SK-N-SH (cell line): ENCODE results near the gene CNTN4. TPM values are rescaled to one million over a fixed set of nuclear protein-coding genes. Genes with fewer than 3 reads are reported as not detected.

Experiments
- CTCF ChIA-PET: fragments of 300-600, 350-600 bp; formaldehyde crosslinking; extraction: SDS; loops from one replicate; lab custom pipeline; 2021; lab: Yijun Ruan, JAX
- POLR2A ChIA-PET: fragments of 350-600 bp; sonication (Branson Sonifier 250); formaldehyde crosslinking; extraction: SDS; loops from one replicate; lab custom pipeline; 2020; ENCODE audit warnings: antibody characterized with exemption, inconsistent platforms; lab: Yijun Ruan, JAX
- DNase-seq: peaks from one replicate; pipeline ENCODE4 v3.0.0; 2012
- H2AFZ ChIP-seq: fragments of 200-600 bp; sonication (generic); 2 replicates; pipeline ENCODE4 v1.8.1; 2016; ENCODE audit warnings: antibody characterized with exemption, mild to moderate bottlenecking, low read depth
- H3F3A ChIP-seq: fragments of 200-600 bp; sonication (generic); replicated peaks from 2 replicates; pipeline ENCODE3; 2016; ENCODE audit warnings: antibody characterized with exemption, mild to moderate bottlenecking; ENCODE audit not compliant: insufficient read depth
- H3K27ac ChIP-seq, 2 experiments: fragments of 200-500 bp in 1 of 2; fragments of 200-600 bp in 1 of 2; sonication (Bioruptor generic) in 1 of 2; sonication (generic), shearing (Covaris generic) in 1 of 2; 2 replicates each; pipeline versions ENCODE4 v1.5.1 to v1.6.1; 2014 to 2016; ENCODE audit warnings: low read depth in 2 of 2, inconsistent platforms in 1 of 2, low read length in 1 of 2, mild to moderate bottlenecking in 1 of 2, mixed read lengths in 1 of 2
- H3K27me3 ChIP-seq: fragments of 200-600 bp; sonication (generic), shearing (Covaris generic); 2 replicates; pipeline ENCODE4 v1.6.1; 2016; ENCODE audit warnings: mixed run types; ENCODE audit not compliant: insufficient read depth
- H3K36me3 ChIP-seq, 2 experiments: fragments of 200-500 bp in 1 of 2; fragments of 200-600 bp in 1 of 2; sonication (Bioruptor generic) in 1 of 2; sonication (generic) in 1 of 2; replicated peaks in 1 of 2; 2 replicates each; pipeline versions ENCODE3 to v1.5.1; 2014 to 2016; ENCODE audit warnings: low read length in 1 of 2, mild to moderate bottlenecking in 1 of 2; ENCODE audit not compliant: insufficient read depth in 2 of 2, control insufficient read depth in 1 of 2
- H3K4me1 ChIP-seq, 2 experiments: fragments of 200-500 bp in 1 of 2; fragments of 200-600 bp in 1 of 2; sonication (Bioruptor generic) in 1 of 2; sonication (generic), shearing (Covaris generic) in 1 of 2; 2 replicates each; pipeline versions ENCODE4 v1.5.1 to v1.6.1; 2014 to 2016; ENCODE audit warnings: low read depth in 1 of 2, low read length in 1 of 2, mixed run types in 1 of 2; ENCODE audit not compliant: insufficient read depth in 2 of 2, control insufficient read depth in 1 of 2
- H3K4me2 ChIP-seq: fragments of 200-600 bp; sonication (generic), shearing (Covaris generic); 2 replicates; pipeline ENCODE4 v1.6.1; 2017; ENCODE audit warnings: mixed run types
- H3K4me3 ChIP-seq, 2 experiments: fragments of 200-500 bp in 1 of 2; fragments of 200-600 bp in 1 of 2; sonication (Bioruptor generic) in 1 of 2; sonication (generic), shearing (Covaris generic) in 1 of 2; 2 replicates each; pipeline versions ENCODE4 v1.5.1 to v1.8.1; 2014 to 2016; ENCODE audit warnings: low read depth in 2 of 2, inconsistent platforms in 1 of 2, low read length in 1 of 2, mild to moderate bottlenecking in 1 of 2, mixed read lengths in 1 of 2, moderate library complexity in 1 of 2
- H3K79me2 ChIP-seq: fragments of 200-600 bp; sonication (generic); 2 replicates; pipeline ENCODE4 v1.8.1; 2017; ENCODE audit warnings: mild to moderate bottlenecking; ENCODE audit not compliant: insufficient read depth
- H3K9ac ChIP-seq: fragments of 200-600 bp; sonication (generic); 2 replicates; pipeline ENCODE4 v1.6.1; 2017; ENCODE audit warnings: mixed run types
- H3K9me2 ChIP-seq: fragments of 200-600 bp; sonication (generic); 2 replicates; pipeline ENCODE4 v1.6.1; 2017; ENCODE audit warnings: mixed run types
- H3K9me3 ChIP-seq: fragments of 200-600 bp; sonication (generic); 2 replicates; pipeline ENCODE4 v1.6.1; 2017; ENCODE audit warnings: mixed run types, mild to moderate bottlenecking, moderate library complexity
- H4K20me1 ChIP-seq: fragments of 200-600 bp; sonication (generic); 2 replicates; pipeline ENCODE4 v1.6.1; 2017; ENCODE audit warnings: mild to moderate bottlenecking, mixed run types; ENCODE audit not compliant: insufficient read depth
- CHD2 ChIP-seq: fragments of 150-350 bp; IDR thresholded peaks from 2 replicates; pipeline ENCODE4 v1.6.1; 2018; ENCODE audit warnings: low read length; ENCODE audit not compliant: partially characterized antibody
- CTCF ChIP-seq: fragments of 200-600 bp; sonication (generic); IDR thresholded peaks from 2 replicates; pipeline ENCODE4 v1.6.1; 2017; ENCODE audit warnings: antibody characterized with exemption, mild to moderate bottlenecking, moderate library complexity
- ELF1 ChIP-seq: IDR thresholded peaks from 2 replicates; pipeline ENCODE4 v1.4.0; 2012
- EZH2phosphoT487 ChIP-seq: fragments of 200-600 bp; sonication (generic); IDR thresholded peaks from 2 replicates; pipeline ENCODE4 v1.6.1; 2017; ENCODE audit warnings: low read depth, mixed run types, mild to moderate bottlenecking, antibody characterized with exemption, moderate library complexity, borderline replicate concordance
- FOXJ3 ChIP-seq: sonication (generic); formaldehyde crosslinking; IDR thresholded peaks from 2 replicates; pipeline ENCODE4 v1.5.1; 2020; ENCODE audit warnings: mild to moderate bottlenecking, missing genetic modification reagents
- FOXM1 ChIP-seq: IDR thresholded peaks from 2 replicates; pipeline ENCODE4 v1.4.0; 2012; ENCODE audit warnings: low read depth, mild to moderate bottlenecking
- GABPA ChIP-seq: IDR thresholded peaks from 2 replicates; pipeline ENCODE4 v1.4.0; 2012; ENCODE audit warnings: low read depth, mild to moderate bottlenecking
- GATA2 ChIP-seq: sonication (generic); formaldehyde crosslinking; IDR thresholded peaks from 2 replicates; pipeline ENCODE4 v1.5.0; 2020; ENCODE audit warnings: mild to moderate bottlenecking, missing genetic modification reagents
- IRF3 ChIP-seq: fragments of 150-350 bp; IDR thresholded peaks from 2 replicates; pipeline ENCODE4 v1.6.1; 2016; ENCODE audit warnings: mild to moderate bottlenecking, low read depth, low read length
- MAX ChIP-seq: IDR thresholded peaks from 2 replicates; pipeline ENCODE4 v1.4.0; 2012; ENCODE audit warnings: low read depth
- MXI1 ChIP-seq: IDR thresholded peaks from 2 replicates; pipeline ENCODE4 v1.6.1; 2012; ENCODE audit warnings: mild to moderate bottlenecking, low read depth, low read length, improper control_type of control experiment
- PBX3 ChIP-seq: IDR thresholded peaks from 2 replicates; pipeline ENCODE4; 2012
- RFX5 ChIP-seq: IDR thresholded peaks from 2 replicates; pipeline ENCODE4 v1.6.1; 2012; ENCODE audit warnings: mild to moderate bottlenecking, improper control_type of control experiment, low read length
- SIN3A ChIP-seq: IDR thresholded peaks from 2 replicates; pipeline ENCODE4 v1.6.1; 2012; ENCODE audit warnings: low read depth, mild to moderate bottlenecking, low read length, moderate library complexity, borderline replicate concordance
- TCF12 ChIP-seq: IDR thresholded peaks from 2 replicates; pipeline ENCODE4 v1.4.0; 2012
- TEAD4 ChIP-seq: IDR thresholded peaks from 2 replicates; pipeline ENCODE4 v1.4.0; 2012; ENCODE audit warnings: mild to moderate bottlenecking, borderline replicate concordance; ENCODE audit not compliant: insufficient read depth
- USF1 ChIP-seq: IDR thresholded peaks from 2 replicates; pipeline ENCODE4 v1.4.0; 2012; ENCODE audit warnings: low read depth, borderline replicate concordance
- USF2 ChIP-seq: fragments of 150-350 bp; IDR thresholded peaks from 2 replicates; pipeline ENCODE4 v1.6.1; 2017; ENCODE audit warnings: antibody characterized with exemption, low read length, low read depth, borderline replicate concordance
- ZBTB33 ChIP-seq: IDR thresholded peaks from 2 replicates; pipeline ENCODE4 v1.4.0; 2012; ENCODE audit warnings: low read depth, borderline replicate concordance
- WGBS: methylation state at CpG from one replicate; pipeline ENCODE4 v1.1.6; 2017; ENCODE audit warnings: low lambda C conversion rate; 5-methylcytosine and 5-hydroxymethylcytosine counted together
- polyA plus RNA-seq, 3 experiments: library from polyadenylated mRNA; depleted of rRNA; stranded (reverse); fragments of >200 nt; gene quantifications; 2 replicates each; pipeline ENCODE4 v1.2.3, GENCODE V29; 2012

The CNTN4 gene
- polyA plus RNA-seq, 1 of the 3 experiments (the other 2 are of a cell fraction): 0.12 TPM

GRCh38 chr3:2535206-2535605 lies 436.5 kb downstream of the CNTN4 start:
- Histone ChIP-seq H3K9me2 (no peaks in the 10 kb centered on the region), H4K20me1 (no peaks in the 10 kb centered on the region), H2AFZ (no peak overlapping the region), H3K27ac (no peak overlapping the region), H3F3A (no peaks in the 10 kb centered on the region), H3K36me3 (no peaks in the 10 kb centered on the region), H3K4me3 (no peak overlapping the region), H3K79me2 (no peaks in the 10 kb centered on the region), H3K4me1 (no peaks in the 10 kb centered on the region), H3K9me3 (no peaks in the 10 kb centered on the region), H3K9ac (no peak overlapping the region), H3K4me2 (no peak overlapping the region), H3K27me3 (no peaks in the 10 kb centered on the region)
- no peak for TF ChIP-seq EZH2phosphoT487
- no peak for TF ChIP-seq GABPA
- TF ChIP-seq IRF3: no peak
- TF ChIP-seq FOXJ3 (CRISPR knock-in tag): no peak
- TF ChIP-seq MAX: no peak
- POLR2A ChIA-PET: no interaction called here
- 36% methylated on average over 1 of the region's 1 CpG for WGBS
- no peak for DNase-seq
- CTCF ChIA-PET: interaction anchor here (1.0 kb wide), 1 partner anchor 387 kb away, joined by 3 read pairs; no protein-coding TSS in a partner anchor

- no peaks in the 10 kb centered on the region for H3K27me3 ChIP-seq
- ChIA-PET POLR2A (no interaction called here), CTCF (no interaction called here)
- no peaks in the 10 kb centered on the region for H3K36me3 ChIP-seq
- H3K27ac ChIP-seq: no peak overlapping the region
- H3K4me3 ChIP-seq: no peak overlapping the region
- no peak overlapping the region for H3K4me2 ChIP-seq
- no peaks in the 10 kb centered on the region for H3K9me2 ChIP-seq
- no peak for DNase-seq
- no peaks in the 10 kb centered on the region for H3F3A ChIP-seq
- WGBS: 10% methylated on average over 2 of the region's 2 CpGs
- H3K79me2 ChIP-seq: no peaks in the 10 kb centered on the region
- no peaks in the 10 kb centered on the region for H4K20me1 ChIP-seq
- no peak overlapping the region for H3K9ac ChIP-seq
- TF ChIP-seq ZBTB33 (no peak), GATA2 (CRISPR knock-in tag) (no peak), USF2 (no peak), USF1 (no peak), MXI1 (no peak), TCF12 (no peak), TEAD4 (no peak), PBX3 (no peak), CHD2 (no peak), RFX5 (no peak), ELF1 (no peak), FOXM1 (no peak), CTCF (no peak), EZH2phosphoT487 (no peak), SIN3A (no peak)
- no peaks in the 10 kb centered on the region for H3K9me3 ChIP-seq
- no peaks in the 10 kb centered on the region; a peak in 1 of 4 replicates for H3K4me1 ChIP-seq
- no peak overlapping the region for H2AFZ ChIP-seq
Observed at GRCh38 chr3:2536575-2536974, 437.9 kb downstream of the CNTN4 start.
